AG10803 (cell line): ENCODE data around the gene PHF20.

Experiments
- DNase-seq: peaks from one replicate; pipeline ENCODE4 v3.0.0; 2010; ENCODE audit warnings: low read depth
- H3K4me3 ChIP-seq: 2 replicates; pipeline ENCODE4 v1.5.1; 2011; ENCODE audit warnings: mild to moderate bottlenecking, low read length, control low read depth
- TF ChIP-seq, protein P1 (sequence below): conservative IDR thresholded peaks from 2 replicates; pipeline ENCODE4 v1.5.1; 2011; ENCODE audit warnings: mild to moderate bottlenecking, low read length, control low read depth, inconsistent platforms

The PHF20 gene

DNA sequence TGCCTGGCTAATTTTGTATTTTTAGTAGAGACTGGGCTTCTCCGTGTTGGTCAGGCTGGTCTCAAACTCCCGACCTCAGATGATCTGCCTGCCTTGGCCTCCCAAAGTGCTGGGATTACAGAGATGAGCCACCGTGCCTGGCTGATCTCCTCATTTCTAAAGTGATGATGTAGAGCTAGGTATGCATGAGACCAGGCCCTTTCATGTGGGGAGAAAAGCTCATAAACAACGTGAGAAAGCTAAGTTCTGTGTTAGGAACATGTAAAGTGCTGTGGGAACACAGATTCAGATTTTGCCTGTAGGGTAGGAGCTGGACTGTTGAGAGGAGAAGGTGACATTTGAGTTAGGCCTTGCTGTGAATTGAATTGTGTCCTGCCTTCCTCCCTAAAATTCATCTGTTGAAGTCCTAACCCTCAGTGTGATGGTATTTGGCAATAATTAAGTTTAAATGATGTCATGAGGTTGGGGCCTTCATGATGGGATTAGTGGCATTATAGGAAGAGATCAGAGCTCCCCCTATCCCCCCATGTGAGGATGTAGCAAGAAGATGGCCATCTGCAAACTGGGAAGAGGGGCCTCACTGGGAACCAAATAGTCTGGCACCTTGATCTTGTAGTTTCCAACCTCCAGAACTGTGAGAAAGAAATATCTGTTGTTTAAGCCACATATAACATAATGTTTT is 133.3 kb downstream of the PHF20 start:
- TF ChIP-seq, protein P1, sequence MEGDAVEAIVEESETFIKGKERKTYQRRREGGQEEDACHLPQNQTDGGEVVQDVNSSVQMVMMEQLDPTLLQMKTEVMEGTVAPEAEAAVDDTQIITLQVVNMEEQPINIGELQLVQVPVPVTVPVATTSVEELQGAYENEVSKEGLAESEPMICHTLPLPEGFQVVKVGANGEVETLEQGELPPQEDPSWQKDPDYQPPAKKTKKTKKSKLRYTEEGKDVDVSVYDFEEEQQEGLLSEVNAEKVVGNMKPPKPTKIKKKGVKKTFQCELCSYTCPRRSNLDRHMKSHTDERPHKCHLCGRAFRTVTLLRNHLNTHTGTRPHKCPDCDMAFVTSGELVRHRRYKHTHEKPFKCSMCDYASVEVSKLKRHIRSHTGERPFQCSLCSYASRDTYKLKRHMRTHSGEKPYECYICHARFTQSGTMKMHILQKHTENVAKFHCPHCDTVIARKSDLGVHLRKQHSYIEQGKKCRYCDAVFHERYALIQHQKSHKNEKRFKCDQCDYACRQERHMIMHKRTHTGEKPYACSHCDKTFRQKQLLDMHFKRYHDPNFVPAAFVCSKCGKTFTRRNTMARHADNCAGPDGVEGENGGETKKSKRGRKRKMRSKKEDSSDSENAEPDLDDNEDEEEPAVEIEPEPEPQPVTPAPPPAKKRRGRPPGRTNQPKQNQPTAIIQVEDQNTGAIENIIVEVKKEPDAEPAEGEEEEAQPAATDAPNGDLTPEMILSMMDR = no peak
- no peak for DNase-seq
- H3K4me3 ChIP-seq = no peak overlapping the region

DNA sequence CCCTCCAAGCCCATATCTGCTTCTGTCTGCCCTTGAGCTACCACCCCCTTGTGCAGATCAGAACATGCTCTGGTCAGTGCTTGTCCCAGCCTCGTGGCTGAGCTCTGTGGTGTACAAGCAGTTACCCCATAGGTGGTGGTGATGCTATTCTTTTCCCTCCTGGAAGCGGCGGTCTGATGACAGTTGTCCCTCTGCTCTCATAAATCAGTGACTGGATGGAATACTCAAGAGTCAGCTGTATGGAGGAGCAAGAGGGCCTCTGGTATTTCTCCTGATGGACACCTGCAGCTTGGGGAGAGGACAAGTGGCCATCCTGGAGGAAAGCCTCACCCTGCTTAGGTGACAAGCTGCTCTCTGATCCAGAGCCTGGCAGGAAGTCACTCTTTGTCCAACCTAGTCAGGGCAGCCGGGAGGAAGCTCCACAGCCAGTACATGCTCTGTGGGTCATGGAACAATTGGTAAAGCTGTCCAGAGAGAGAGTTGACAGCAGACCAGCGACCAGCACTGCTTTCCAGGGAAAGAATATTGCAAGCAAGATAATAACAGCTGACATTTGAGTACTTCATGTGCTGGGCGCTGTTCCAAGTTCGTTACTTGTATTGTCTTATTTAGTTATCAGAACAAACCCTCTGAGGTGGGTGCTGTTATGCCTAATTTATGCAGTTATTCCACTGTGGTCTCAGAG is 135.3 kb downstream of the PHF20 start:
- no peak for DNase-seq

DNA sequence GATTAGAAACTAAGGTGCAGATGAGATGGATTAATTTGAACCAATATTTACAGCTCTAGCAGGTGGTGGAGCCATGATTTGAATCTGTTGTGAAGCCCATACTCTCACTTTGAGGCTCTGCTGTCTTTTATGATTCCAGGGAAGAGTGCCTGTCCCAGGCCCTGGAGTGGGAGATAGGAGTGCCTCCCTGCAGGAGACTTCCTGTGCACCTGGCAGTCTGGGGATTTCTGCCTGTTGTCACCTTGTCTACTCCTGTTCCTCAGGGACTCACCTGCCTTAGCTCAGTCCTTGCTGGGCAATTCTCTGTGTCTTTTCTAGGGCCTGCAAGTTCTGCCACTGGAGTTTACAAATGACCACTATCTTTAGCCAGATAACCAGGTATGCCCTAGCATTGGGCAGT is 136.2 kb downstream of the PHF20 start:
- DNase-seq = no peak
- TF ChIP-seq, protein P1 = no peak
- H3K4me3 ChIP-seq = no peak overlapping the region

More for the DNA sequence above, 135.3 kb downstream of the PHF20 start:
- H3K4me3 ChIP-seq = no peak overlapping the region
- TF ChIP-seq, protein P1 = no peak

DNA sequence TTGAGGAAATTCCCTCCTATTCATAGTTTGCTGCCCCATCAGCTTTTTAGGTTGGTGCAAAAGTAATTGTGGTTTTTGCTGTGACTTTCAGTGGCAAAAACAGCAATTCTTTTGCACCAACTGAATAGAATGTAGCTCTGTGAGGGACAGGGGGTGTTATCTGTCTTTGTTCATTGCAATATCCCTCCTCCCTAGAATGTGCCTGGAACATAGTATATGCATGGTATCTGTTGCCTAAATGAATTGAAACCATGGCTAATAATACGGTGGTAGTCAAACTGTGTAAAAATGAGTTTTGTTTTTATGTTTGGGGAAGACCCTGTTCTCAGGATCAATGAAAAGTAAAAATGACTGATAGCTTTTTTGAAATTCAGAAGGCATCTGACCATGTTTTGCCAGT is 137.4 kb downstream of the PHF20 start:
- TF ChIP-seq, protein P1 = no peak
- H3K4me3 ChIP-seq = no peak overlapping the region
- DNase-seq = no peak

DNA sequence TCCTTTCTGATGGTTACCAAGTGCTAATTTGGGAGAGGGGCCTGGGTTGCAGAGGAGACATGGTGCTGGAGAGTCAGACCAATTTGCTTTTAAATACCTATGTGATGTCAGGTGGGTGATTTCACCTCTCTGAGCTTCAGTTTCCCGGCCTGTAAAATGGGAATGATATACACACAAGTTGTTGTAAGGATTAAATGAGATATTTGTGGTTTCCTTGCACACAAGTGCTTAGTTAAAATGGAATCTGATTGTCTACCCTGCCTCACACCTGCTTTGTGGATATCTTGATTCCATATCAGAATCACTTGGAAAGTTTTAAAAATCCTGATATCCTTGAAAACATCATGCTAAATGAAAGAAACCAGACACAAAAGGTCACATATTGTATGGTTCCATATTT is 138.0 kb downstream of the PHF20 start:
- TF ChIP-seq, protein P1 = no peak
- H3K4me3 ChIP-seq = no peak overlapping the region
- DNase-seq = no peak

DNA sequence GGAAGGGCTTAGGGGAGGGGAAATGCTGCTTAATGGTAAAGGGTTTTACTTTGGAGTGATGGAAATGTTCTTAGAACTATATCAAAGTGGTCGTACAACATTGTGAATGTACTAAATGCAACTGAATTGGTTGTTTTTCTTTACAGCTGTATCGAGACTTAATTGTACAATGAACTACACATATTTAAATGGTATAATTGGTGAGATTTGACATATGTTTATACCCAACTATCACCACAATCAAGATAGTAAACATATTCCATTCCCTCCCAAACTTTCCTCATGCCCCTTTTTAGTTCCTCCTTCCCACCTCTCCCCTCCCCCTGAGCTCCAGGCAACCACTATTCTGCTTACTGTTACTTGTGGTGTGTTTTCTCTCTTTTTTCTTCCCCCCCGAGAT is 138.4 kb downstream of the PHF20 start:
- DNase-seq = no peak
- TF ChIP-seq, protein P1 = no peak
- H3K4me3 ChIP-seq = no peak overlapping the region

DNA sequence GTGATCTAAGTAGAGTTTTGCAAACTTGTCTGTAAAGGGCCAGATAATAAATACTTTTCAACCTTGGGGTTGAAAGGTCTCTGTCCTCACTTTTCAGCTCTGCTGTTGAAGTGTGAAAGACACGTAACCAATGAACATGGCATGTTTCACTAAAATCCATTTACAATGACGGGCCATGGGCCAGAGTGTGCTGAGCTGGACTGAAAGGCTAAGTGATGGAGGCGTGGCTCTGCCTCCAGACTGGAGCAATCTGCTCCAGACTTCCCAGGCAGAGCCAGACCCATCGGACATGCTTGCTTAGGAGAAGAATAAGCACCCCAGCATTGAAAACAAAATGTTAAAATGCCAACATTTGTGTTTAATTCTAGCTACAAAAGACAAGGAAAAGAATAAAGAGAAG is 141.1 kb downstream of the PHF20 start:
- TF ChIP-seq, protein P1 = no peak
- DNase-seq = no peak

More for the DNA sequence above, 141.1 kb downstream of the PHF20 start:
- no peak overlapping the region for H3K4me3 ChIP-seq
